WTC11 (cell line): ENCODE data around the gene GJE1.

ENCODE experiments used
- CTCF ChIP-seq: fragments of 200-600 bp; IDR thresholded peaks from 2 replicates; pipeline ENCODE4 v1.8.0; 2022; ENCODE audit warnings: antibody characterized with exemption
- FOXJ3 ChIP-seq: sonication (generic); formaldehyde crosslinking; IDR thresholded peaks from 2 replicates; pipeline ENCODE4 v1.9.0; 2021; ENCODE audit warnings: missing genetic modification reagents, mild to moderate bottlenecking, borderline replicate concordance
- NR2C2 ChIP-seq: sonication (generic); formaldehyde crosslinking; IDR thresholded peaks from 2 replicates; pipeline ENCODE4 v1.8.0; 2022; ENCODE audit warnings: mild to moderate bottlenecking, missing genetic modification reagents
- TCF7 ChIP-seq: sonication (generic); formaldehyde crosslinking; IDR thresholded peaks from 2 replicates; pipeline ENCODE4 v1.8.0; 2022; ENCODE audit warnings: mild to moderate bottlenecking, low read depth, missing genetic modification reagents, moderate library complexity
- ZBTB43 ChIP-seq: sonication (generic); formaldehyde crosslinking; IDR thresholded peaks from 2 replicates; pipeline ENCODE4 v1.8.1; 2023; ENCODE audit warnings: mild to moderate bottlenecking, missing genetic modification reagents
- TF ChIP-seq, protein P1 (sequence below): sonication (generic); formaldehyde crosslinking; IDR thresholded peaks from 2 replicates; pipeline ENCODE4 v1.8.1; 2022; ENCODE audit warnings: low read depth, missing genetic modification reagents, borderline replicate concordance

- TF ChIP-seq, protein P1, sequence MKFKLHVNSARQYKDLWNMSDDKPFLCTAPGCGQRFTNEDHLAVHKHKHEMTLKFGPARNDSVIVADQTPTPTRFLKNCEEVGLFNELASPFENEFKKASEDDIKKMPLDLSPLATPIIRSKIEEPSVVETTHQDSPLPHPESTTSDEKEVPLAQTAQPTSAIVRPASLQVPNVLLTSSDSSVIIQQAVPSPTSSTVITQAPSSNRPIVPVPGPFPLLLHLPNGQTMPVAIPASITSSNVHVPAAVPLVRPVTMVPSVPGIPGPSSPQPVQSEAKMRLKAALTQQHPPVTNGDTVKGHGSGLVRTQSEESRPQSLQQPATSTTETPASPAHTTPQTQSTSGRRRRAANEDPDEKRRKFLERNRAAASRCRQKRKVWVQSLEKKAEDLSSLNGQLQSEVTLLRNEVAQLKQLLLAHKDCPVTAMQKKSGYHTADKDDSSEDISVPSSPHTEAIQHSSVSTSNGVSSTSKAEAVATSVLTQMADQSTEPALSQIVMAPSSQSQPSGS (CRISPR knock-in tag), result no peak
- TF ChIP-seq CTCF (no peak), TCF7 (CRISPR knock-in tag) (no peak), FOXJ3 (CRISPR knock-in tag) (no peak), ZBTB43 (CRISPR knock-in tag) (no peak), NR2C2 (no peak)
Observed at GRCh38 chr6:142155091-142155490, 22.4 kb downstream of the GJE1 start.
